ENCODE results near the gene CACNB1. TPM values are rescaled to one million over a fixed set of nuclear protein-coding genes. Genes with fewer than 3 reads are reported as not detected.

Gene CACNB1
- total and polyA plus RNA-seq, 2 of the 13 experiments (the other 11 are each of a cell fraction or from before 2014, with no cell fraction given) = 0.75 to 1.5 TPM

- 94% methylated on average over 12 of the region's 12 CpGs for WGBS (ENCODE audit: low lambda C conversion rate)
- no peak for FAIRE-seq
- no peak overlapping the region for H2AFZ ChIP-seq (ENCODE audit: low read length)
- BruUV-seq (replicated peaks) = no TSS peak
- H3K9ac ChIP-seq (ENCODE audit: insufficient read depth, low read depth, low read length) = no peak overlapping the region
- H3K9me3 ChIP-seq (ENCODE audit: low read length) = no peaks in the 10 kb centered on the region
- in situ Hi-C loops (cut with HindIII; ENCODE audit: extremely low pct_ligation_motif_present, low pct_unique_long_range_greater_than_20kb) = no loop called here
- ATAC-seq = no peak
- H4K20me1 ChIP-seq (ENCODE audit: insufficient read depth, low read length) = no peaks in the 10 kb centered on the region; the same call in 1 of the 2 replicates
- no peak overlapping the region for H3K4me2 ChIP-seq (ENCODE audit: low read depth, low read length)
- no peaks in the 10 kb centered on the region for H3K4me1 ChIP-seq (ENCODE audit: insufficient read depth, low read length)
- H3K4me3 ChIP-seq (replicated peaks in 1 of 3; ENCODE audit: insufficient read depth in 1 of 3, low read depth in 2 of 3, low read length in 3 of 3) = no peak overlapping the region
- intact Hi-C loops (cut with micrococcal nuclease; ENCODE audit: unreplicated experiment) = no loop called here
- no peaks in the 10 kb centered on the region for H3K79me2 ChIP-seq (ENCODE audit: insufficient read depth, low read length)
- no peaks in the 10 kb centered on the region for H3K27me3 ChIP-seq (ENCODE audit: control insufficient read depth in 1 of 2, insufficient read depth in 2 of 2, low read length in 2 of 2)
- H3K27ac ChIP-seq (ENCODE audit: extremely low read length, insufficient read depth, low read length) = no peak overlapping the region
- ChIA-PET CTCF (ENCODE audit: low intra/inter-chr PET ratio, low total read pairs) (no interaction called here), POLR2A (no interaction called here)
- no peak for TF ChIP-seq AHR (CRISPR knock-in tag; IDR thresholded peaks at IDR 0.05)
- no peak for TF ChIP-seq RARG (CRISPR knock-in tag; IDR thresholded peaks at IDR 0.05; ENCODE audit: low read depth)
- no peak for TF ChIP-seq RNF2 (conservative IDR thresholded peaks at IDR 0.05; ENCODE audit: low read depth)
- TF ChIP-seq ZNF510 (CRISPR knock-in tag; IDR thresholded peaks at IDR 0.05; ENCODE audit: low read depth) = no peak
- no peak for TF ChIP-seq ZBTB25 (CRISPR knock-in tag; IDR thresholded peaks at IDR 0.05)
- TF ChIP-seq RBAK (CRISPR knock-in tag; IDR thresholded peaks at IDR 0.05) = no peak
- no peak for TF ChIP-seq KLF6 (CRISPR knock-in tag; IDR thresholded peaks at IDR 0.05)
- no peak for TF ChIP-seq MZF1 (CRISPR knock-in tag; IDR thresholded peaks at IDR 0.05; ENCODE audit: borderline replicate concordance)
- no peak for TF ChIP-seq BRD4 (CRISPR knock-in tag; IDR thresholded peaks at IDR 0.05)
- TF ChIP-seq ZNF83 (CRISPR knock-in tag; IDR thresholded peaks at IDR 0.05; ENCODE audit: borderline replicate concordance) = no peak
- TF ChIP-seq ARID2 (CRISPR knock-in tag; IDR thresholded peaks at IDR 0.05; ENCODE audit: borderline replicate concordance) = no peak
- TF ChIP-seq, protein P1, sequence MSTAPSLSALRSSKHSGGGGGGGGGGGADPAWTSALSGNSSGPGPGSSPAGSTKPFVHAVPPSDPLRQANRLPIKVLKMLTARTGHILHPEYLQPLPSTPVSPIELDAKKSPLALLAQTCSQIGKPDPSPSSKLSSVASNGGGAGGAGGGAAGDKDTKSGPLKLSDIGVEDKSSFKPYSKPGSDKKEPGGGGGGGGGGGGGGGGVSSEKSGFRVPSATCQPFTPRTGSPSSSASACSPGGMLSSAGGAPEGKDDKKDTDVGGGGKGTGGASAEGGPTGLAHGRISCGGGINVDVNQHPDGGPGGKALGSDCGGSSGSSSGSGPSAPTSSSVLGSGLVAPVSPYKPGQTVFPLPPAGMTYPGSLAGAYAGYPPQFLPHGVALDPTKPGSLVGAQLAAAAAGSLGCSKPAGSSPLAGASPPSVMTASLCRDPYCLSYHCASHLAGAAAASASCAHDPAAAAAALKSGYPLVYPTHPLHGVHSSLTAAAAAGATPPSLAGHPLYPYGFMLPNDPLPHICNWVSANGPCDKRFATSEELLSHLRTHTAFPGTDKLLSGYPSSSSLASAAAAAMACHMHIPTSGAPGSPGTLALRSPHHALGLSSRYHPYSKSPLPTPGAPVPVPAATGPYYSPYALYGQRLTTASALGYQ (CRISPR knock-in tag; IDR thresholded peaks at IDR 0.05) = no peak
- no peak for TF ChIP-seq CCDC6 (CRISPR knock-in tag; IDR thresholded peaks at IDR 0.05)
- TF ChIP-seq CENPBD1 (CRISPR knock-in tag; IDR thresholded peaks at IDR 0.05; ENCODE audit: borderline replicate concordance, low read depth) = no peak
- TF ChIP-seq PAWR (CRISPR knock-in tag; IDR thresholded peaks at IDR 0.05; ENCODE audit: borderline replicate concordance) = no peak
- no peak for TF ChIP-seq MTF1 (CRISPR knock-in tag; IDR thresholded peaks at IDR 0.05)
- TF ChIP-seq, protein P2, sequence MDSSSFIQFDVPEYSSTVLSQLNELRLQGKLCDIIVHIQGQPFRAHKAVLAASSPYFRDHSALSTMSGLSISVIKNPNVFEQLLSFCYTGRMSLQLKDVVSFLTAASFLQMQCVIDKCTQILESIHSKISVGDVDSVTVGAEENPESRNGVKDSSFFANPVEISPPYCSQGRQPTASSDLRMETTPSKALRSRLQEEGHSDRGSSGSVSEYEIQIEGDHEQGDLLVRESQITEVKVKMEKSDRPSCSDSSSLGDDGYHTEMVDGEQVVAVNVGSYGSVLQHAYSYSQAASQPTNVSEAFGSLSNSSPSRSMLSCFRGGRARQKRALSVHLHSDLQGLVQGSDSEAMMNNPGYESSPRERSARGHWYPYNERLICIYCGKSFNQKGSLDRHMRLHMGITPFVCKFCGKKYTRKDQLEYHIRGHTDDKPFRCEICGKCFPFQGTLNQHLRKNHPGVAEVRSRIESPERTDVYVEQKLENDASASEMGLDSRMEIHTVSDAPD (CRISPR knock-in tag; IDR thresholded peaks at IDR 0.05) = no peak
- no peak for TF ChIP-seq FOSL1 (CRISPR knock-in tag; IDR thresholded peaks at IDR 0.05; ENCODE audit: borderline replicate concordance)
- TF ChIP-seq CENPX (CRISPR knock-in tag; IDR thresholded peaks at IDR 0.05) = no peak
- TF ChIP-seq NCOA5 (CRISPR knock-in tag; IDR thresholded peaks at IDR 0.05) = no peak
- no peak for DNase-seq (ENCODE audit: low spot score)
- H3K36me3 ChIP-seq (replicated peaks in 1 of 2; ENCODE audit: control insufficient read depth in 1 of 2, insufficient read depth in 2 of 2, low read length in 2 of 2) = no peaks in the 10 kb centered on the region
Measured at GRCh38 chr17:39177256-39177655, 20.2 kb downstream of the CACNB1 start.
